ENCODE measurements around the gene FAM131B. TPM values are rescaled to one million over a fixed set of nuclear protein-coding genes. Genes with fewer than 3 reads are reported as not detected.

FAM131B gene
- total RNA-seq, 1 experiment from 2014 or later = 0.31 TPM

GRCh38 chr7:143337216-143337615 lies 25.3 kb downstream of the FAM131B start:
- in situ Hi-C loops (cut with HindIII; ENCODE audit: low sequenced_read_pairs) = no loop called here
- DNase-seq (ENCODE audit: low spot score) = no peak

- DNase-seq (ENCODE audit: low spot score) = no peak
- in situ Hi-C loops (cut with HindIII; ENCODE audit: low sequenced_read_pairs) = no loop called here
Measured at GRCh38 chr7:143334244-143334643, 28.3 kb downstream of the FAM131B start.

- in situ Hi-C loops (cut with HindIII; ENCODE audit: low sequenced_read_pairs) = no loop called here
- no peak for DNase-seq (ENCODE audit: low spot score)
Measured at GRCh38 chr7:143331179-143331801, 31.2 kb downstream of the FAM131B start.

- no peak for DNase-seq (ENCODE audit: low spot score)
- in situ Hi-C loops (cut with HindIII; ENCODE audit: low sequenced_read_pairs) = no loop called here
Measured at GRCh38 chr7:143329471-143330170, 32.9 kb downstream of the FAM131B start.

GRCh38 chr7:143327903-143328302 lies 34.6 kb downstream of the FAM131B start:
- DNase-seq (ENCODE audit: low spot score) = no peak
- in situ Hi-C loops (cut with HindIII; ENCODE audit: low sequenced_read_pairs) = no loop called here

GRCh38 chr7:143325240-143325639 lies 37.3 kb downstream of the FAM131B start:
- in situ Hi-C loops (cut with HindIII; ENCODE audit: low sequenced_read_pairs) = no loop called here
- DNase-seq (ENCODE audit: low spot score) = no peak

- in situ Hi-C loops (cut with HindIII; ENCODE audit: low sequenced_read_pairs) = no loop called here
- no peak for DNase-seq (ENCODE audit: low spot score)
Measured at GRCh38 chr7:143323653-143324052, 38.9 kb downstream of the FAM131B start.

- in situ Hi-C loops (cut with HindIII; ENCODE audit: low sequenced_read_pairs) = no loop called here
- DNase-seq (ENCODE audit: low spot score) = no peak
Measured at GRCh38 chr7:143322760-143323633, 39.5 kb downstream of the FAM131B start.

GRCh38 chr7:143321734-143322133 lies 40.8 kb downstream of the FAM131B start:
- in situ Hi-C loops (cut with HindIII; ENCODE audit: low sequenced_read_pairs) = no loop called here
- no peak for DNase-seq (ENCODE audit: low spot score)

GRCh38 chr7:143321242-143321641 lies 41.3 kb downstream of the FAM131B start:
- in situ Hi-C loops (cut with HindIII; ENCODE audit: low sequenced_read_pairs) = no loop called here

GRCh38 chr7:143320620-143321019 lies 41.9 kb downstream of the FAM131B start:
- in situ Hi-C loops (cut with HindIII; ENCODE audit: low sequenced_read_pairs) = no loop called here
- no peak for DNase-seq (ENCODE audit: low spot score)

More at GRCh38 chr7:143321242-143321641, 41.3 kb downstream of the FAM131B start:
- DNase-seq (ENCODE audit: low spot score) = no peak

- in situ Hi-C loops (cut with HindIII; ENCODE audit: low sequenced_read_pairs) = no loop called here
- no peak for DNase-seq (ENCODE audit: low spot score)
Measured at GRCh38 chr7:143318661-143319060, 43.9 kb downstream of the FAM131B start.

GRCh38 chr7:143316492-143316891 lies 46.0 kb downstream of the FAM131B start:
- no peak for DNase-seq (ENCODE audit: low spot score)
- in situ Hi-C loops (cut with HindIII; ENCODE audit: low sequenced_read_pairs) = no loop called here

- in situ Hi-C loops (cut with HindIII; ENCODE audit: low sequenced_read_pairs) = no loop called here
Measured at GRCh38 chr7:143315776-143316175, 46.7 kb downstream of the FAM131B start, which contains the start of gene CLCN1. Gene CLCN1 (plus strand): TSS chr7:143316111. CDS start chr7:143316213, 102 bp downstream.

GRCh38 chr7:143314127-143314526 lies 48.4 kb downstream of the FAM131B start:
- no peak for DNase-seq (ENCODE audit: low spot score)
- in situ Hi-C loops (cut with HindIII; ENCODE audit: low sequenced_read_pairs) = no loop called here

More at GRCh38 chr7:143315776-143316175, 46.7 kb downstream of the FAM131B start, which contains the start of gene CLCN1:
- DNase-seq (ENCODE audit: low spot score) = no peak

GRCh38 chr7:143308632-143309031 lies 53.9 kb downstream of the FAM131B start:
- in situ Hi-C loops (cut with HindIII; ENCODE audit: low sequenced_read_pairs) = no loop called here
- DNase-seq (ENCODE audit: low spot score) = no peak

- peak; percentile 40 for DNase-seq (ENCODE audit: low spot score)
- in situ Hi-C loops (cut with HindIII; ENCODE audit: low sequenced_read_pairs) = no loop called here
Measured at GRCh38 chr7:143305423-143306070, 57.0 kb downstream of the FAM131B start.

- DNase-seq (ENCODE audit: low spot score) = no peak
- in situ Hi-C loops (cut with HindIII; ENCODE audit: low sequenced_read_pairs) = no loop called here
Measured at GRCh38 chr7:143304938-143305337, 57.6 kb downstream of the FAM131B start.

GRCh38 chr7:143303733-143304132 lies 58.8 kb downstream of the FAM131B start:
- in situ Hi-C loops (cut with HindIII; ENCODE audit: low sequenced_read_pairs) = no loop called here
- no peak for DNase-seq (ENCODE audit: low spot score)

Data from G401 (cell line).